Mucosa of stomach (tissue), 1 donor: Measurements from ENCODE around the gene ARFGAP3.

Experiments
- H3K27me3 ChIP-seq: one replicate; pipeline ENCODE4 v1.7.0; 2013; ENCODE audit warnings: mild to moderate bottlenecking, low read length; ENCODE audit not compliant: control insufficient read depth, insufficient read depth
- H3K36me3 ChIP-seq: one replicate; pipeline ENCODE4 v1.7.0; 2013; ENCODE audit warnings: low read length; ENCODE audit not compliant: control insufficient read depth, insufficient read depth
- H3K4me1 ChIP-seq: one replicate; pipeline ENCODE4 v1.7.0; 2013; ENCODE audit warnings: mild to moderate bottlenecking, low read length; ENCODE audit not compliant: control insufficient read depth, insufficient read depth
- H3K4me3 ChIP-seq: one replicate; pipeline ENCODE4 v1.7.0; 2013; ENCODE audit warnings: low read length
- H3K9ac ChIP-seq: one replicate; pipeline ENCODE4 v1.7.0; 2013; ENCODE audit warnings: mild to moderate bottlenecking, low read length, moderate library complexity
- H3K9me3 ChIP-seq: one replicate; pipeline ENCODE4 v1.7.0; 2013; ENCODE audit warnings: mild to moderate bottlenecking, low read length, moderate library complexity; ENCODE audit not compliant: control insufficient read depth
- donor health status: Pancreatic carcinoma.

The ARFGAP3 gene

GRCh38 chr22:42881298-42881697, 24.2 kb upstream of the ARFGAP3 start:
- H3K4me1 ChIP-seq: peaks cover 14% of the 10 kb centered on the region
- H3K4me3 ChIP-seq: no peak overlapping the region
- no peak overlapping the region for H3K9ac ChIP-seq
- H3K27me3 ChIP-seq: no peaks in the 10 kb centered on the region
- H3K9me3 ChIP-seq: no peaks in the 10 kb centered on the region
- H3K36me3 ChIP-seq: peaks cover 28% of the 10 kb centered on the region

- Histone ChIP-seq H3K27me3 (no peaks in the 10 kb centered on the region), H3K9ac (no peak overlapping the region), H3K4me1 (peaks cover 14% of the 10 kb centered on the region), H3K9me3 (no peaks in the 10 kb centered on the region), H3K4me3 (no peak overlapping the region), H3K36me3 (peaks cover 28% of the 10 kb centered on the region)
Measured at GRCh38 chr22:42880815-42881214, 23.7 kb upstream of the ARFGAP3 start.

- Histone ChIP-seq H3K9ac (no peak overlapping the region), H3K36me3 (peaks cover 25% of the 10 kb centered on the region), H3K9me3 (no peaks in the 10 kb centered on the region), H3K4me1 (peaks cover 14% of the 10 kb centered on the region), H3K27me3 (no peaks in the 10 kb centered on the region), H3K4me3 (no peak overlapping the region)
Measured at GRCh38 chr22:42879371-42880021, 22.4 kb upstream of the ARFGAP3 start.

GRCh38 chr22:42878561-42879305, 21.7 kb upstream of the ARFGAP3 start:
- Histone ChIP-seq H3K4me1 (peaks cover 14% of the 10 kb centered on the region), H3K36me3 (peaks cover 18% of the 10 kb centered on the region), H3K9me3 (no peaks in the 10 kb centered on the region), H3K4me3 (no peak overlapping the region), H3K9ac (no peak overlapping the region), H3K27me3 (no peaks in the 10 kb centered on the region)

GRCh38 chr22:42877597-42878340, 20.7 kb upstream of the ARFGAP3 start:
- H3K36me3 ChIP-seq: peaks cover 18% of the 10 kb centered on the region
- peaks cover 12% of the 10 kb centered on the region for H3K4me1 ChIP-seq

GRCh38 chr22:42877158-42877557, 20.1 kb upstream of the ARFGAP3 start:
- Histone ChIP-seq H3K27me3 (no peaks in the 10 kb centered on the region), H3K4me1 (peaks cover 6% of the 10 kb centered on the region), H3K4me3 (no peak overlapping the region), H3K9me3 (no peaks in the 10 kb centered on the region), H3K36me3 (peaks cover 21% of the 10 kb centered on the region), H3K9ac (no peak overlapping the region)

More at GRCh38 chr22:42877597-42878340, 20.7 kb upstream of the ARFGAP3 start:
- H3K9me3 ChIP-seq: no peaks in the 10 kb centered on the region
- H3K27me3 ChIP-seq: no peaks in the 10 kb centered on the region
- no peak overlapping the region for H3K4me3 ChIP-seq
- no peak overlapping the region for H3K9ac ChIP-seq

GRCh38 chr22:42876041-42876440, 19.0 kb upstream of the ARFGAP3 start:
- H3K9ac ChIP-seq: no peak overlapping the region
- no peaks in the 10 kb centered on the region for H3K4me1 ChIP-seq
- no peaks in the 10 kb centered on the region for H3K27me3 ChIP-seq
- H3K4me3 ChIP-seq: no peak overlapping the region
- no peaks in the 10 kb centered on the region for H3K9me3 ChIP-seq
- H3K36me3 ChIP-seq: peaks cover 21% of the 10 kb centered on the region

GRCh38 chr22:42874010-42874409, 16.9 kb upstream of the ARFGAP3 start:
- H3K4me1 ChIP-seq: peaks cover 4% of the 10 kb centered on the region
- no peak overlapping the region for H3K4me3 ChIP-seq
- H3K36me3 ChIP-seq: peaks cover 11% of the 10 kb centered on the region
- no peaks in the 10 kb centered on the region for H3K27me3 ChIP-seq
- H3K9ac ChIP-seq: no peak overlapping the region
- H3K9me3 ChIP-seq: no peaks in the 10 kb centered on the region

GRCh38 chr22:42873356-42873755, 16.3 kb upstream of the ARFGAP3 start:
- peaks cover 10% of the 10 kb centered on the region for H3K4me1 ChIP-seq
- no peaks in the 10 kb centered on the region for H3K27me3 ChIP-seq
- H3K36me3 ChIP-seq: peaks cover 5% of the 10 kb centered on the region
- no peaks in the 10 kb centered on the region for H3K9me3 ChIP-seq
- H3K9ac ChIP-seq: no peak overlapping the region
- no peak overlapping the region for H3K4me3 ChIP-seq

GRCh38 chr22:42872821-42873220, 15.7 kb upstream of the ARFGAP3 start:
- H3K27me3 ChIP-seq: no peaks in the 10 kb centered on the region
- H3K9ac ChIP-seq: no peak overlapping the region
- peaks cover 12% of the 10 kb centered on the region for H3K4me1 ChIP-seq
- no peaks in the 10 kb centered on the region for H3K9me3 ChIP-seq
- peaks cover 3% of the 10 kb centered on the region for H3K36me3 ChIP-seq
- H3K4me3 ChIP-seq: no peak overlapping the region

- Histone ChIP-seq H3K4me3 (no peak overlapping the region), H3K9me3 (no peaks in the 10 kb centered on the region), H3K9ac (no peak overlapping the region), H3K4me1 (peaks cover 12% of the 10 kb centered on the region), H3K36me3 (peaks cover 3% of the 10 kb centered on the region), H3K27me3 (no peaks in the 10 kb centered on the region)
Measured at GRCh38 chr22:42871146-42872050, 14.3 kb upstream of the ARFGAP3 start.
